SU-DHL-6 (cell line): Measurements from ENCODE around the gene CTBP1.

Experiments
- H2AFZ ChIP-seq: fragments of 200-600 bp; sonication (generic); 2 replicates; pipeline ENCODE4 v1.6.1; 2014; ENCODE audit warnings: low read depth, mild to moderate bottlenecking, moderate library complexity, mixed read lengths, antibody characterized with exemption, low read length; ENCODE audit not compliant: severe bottlenecking
- H3F3A ChIP-seq: fragments of 200-600 bp; shearing (Covaris generic); 2 replicates; pipeline ENCODE4 v1.6.0; 2016; ENCODE audit warnings: antibody characterized with exemption, mild to moderate bottlenecking; ENCODE audit not compliant: insufficient read depth
- H3K27ac ChIP-seq: fragments of 200-600 bp; sonication (generic); 2 replicates; pipeline ENCODE4 v1.5.1; 2016; ENCODE audit warnings: low read depth, mild to moderate bottlenecking, low read length, moderate library complexity, mixed read lengths
- H3K27me3 ChIP-seq: fragments of 200-600 bp; sonication (generic), shearing (Covaris generic); 2 replicates; pipeline ENCODE4 v1.6.0; 2014; ENCODE audit warnings: mild to moderate bottlenecking, low read length
- H3K36me3 ChIP-seq: fragments of 200-600 bp; sonication (generic); 2 replicates; pipeline ENCODE4 v1.6.1; 2014; ENCODE audit warnings: mild to moderate bottlenecking, low read length, mixed read lengths
- H3K4me2 ChIP-seq: fragments of 300-600, 200-600 bp; shearing (Covaris generic), sonication (generic); 2 replicates; pipeline ENCODE4 v1.6.0; 2014; ENCODE audit warnings: low read length, low read depth, mild to moderate bottlenecking; ENCODE audit not compliant: poor library complexity, severe bottlenecking
- H3K4me3 ChIP-seq: fragments of 200-600 bp; sonication (generic); 2 replicates; pipeline ENCODE4 v1.5.1; 2014; ENCODE audit warnings: antibody characterized with exemption, low read length, mild to moderate bottlenecking, mixed read lengths; ENCODE audit not compliant: insufficient read depth, poor library complexity, severe bottlenecking
- H3K79me2 ChIP-seq: fragments of 200-600 bp; sonication (generic); 2 replicates; pipeline ENCODE4 v1.6.1; 2014; ENCODE audit warnings: mild to moderate bottlenecking, low read length, moderate library complexity; ENCODE audit not compliant: insufficient read depth
- H3K9ac ChIP-seq: fragments of 200-600 bp; sonication (generic); 2 replicates; pipeline ENCODE4 v1.7.0; 2014; ENCODE audit warnings: mild to moderate bottlenecking, low read length
- H3K9me2 ChIP-seq: fragments of 200-600 bp; sonication (generic); replicated peaks from 2 replicates; pipeline ENCODE4 v1.6.1; 2014; ENCODE audit warnings: low read length; ENCODE audit not compliant: insufficient read depth
- H3K9me3 ChIP-seq: fragments of 200-600 bp; sonication (generic); 2 replicates; pipeline ENCODE4 v1.6.1; 2014; ENCODE audit warnings: low read length, mixed read lengths; ENCODE audit not compliant: insufficient read depth
- H4K20me1 ChIP-seq: fragments of 200-600 bp; sonication (generic); 2 replicates; pipeline ENCODE4 v1.6.1; 2014; ENCODE audit warnings: low read depth, mild to moderate bottlenecking, antibody characterized with exemption, low read length, moderate library complexity, mixed read lengths
- EZH2phosphoT487 ChIP-seq: fragments of 200-600 bp; sonication (generic), shearing (Covaris generic); conservative IDR thresholded peaks from 2 replicates; pipeline ENCODE4 v1.6.1; 2018; ENCODE audit warnings: mild to moderate bottlenecking, antibody characterized with exemption, low read length, moderate library complexity, mixed read lengths
- TF ChIP-seq, protein P1 (sequence below): fragments of 200-600 bp; sonication (generic); IDR thresholded peaks from one replicate; pipeline ENCODE4 v1.5.1; 2017; ENCODE audit warnings: antibody characterized with exemption, mild to moderate bottlenecking, low read length, moderate library complexity; ENCODE audit not compliant: insufficient read depth, poor library complexity, severe bottlenecking

The CTBP1 gene

DNA sequence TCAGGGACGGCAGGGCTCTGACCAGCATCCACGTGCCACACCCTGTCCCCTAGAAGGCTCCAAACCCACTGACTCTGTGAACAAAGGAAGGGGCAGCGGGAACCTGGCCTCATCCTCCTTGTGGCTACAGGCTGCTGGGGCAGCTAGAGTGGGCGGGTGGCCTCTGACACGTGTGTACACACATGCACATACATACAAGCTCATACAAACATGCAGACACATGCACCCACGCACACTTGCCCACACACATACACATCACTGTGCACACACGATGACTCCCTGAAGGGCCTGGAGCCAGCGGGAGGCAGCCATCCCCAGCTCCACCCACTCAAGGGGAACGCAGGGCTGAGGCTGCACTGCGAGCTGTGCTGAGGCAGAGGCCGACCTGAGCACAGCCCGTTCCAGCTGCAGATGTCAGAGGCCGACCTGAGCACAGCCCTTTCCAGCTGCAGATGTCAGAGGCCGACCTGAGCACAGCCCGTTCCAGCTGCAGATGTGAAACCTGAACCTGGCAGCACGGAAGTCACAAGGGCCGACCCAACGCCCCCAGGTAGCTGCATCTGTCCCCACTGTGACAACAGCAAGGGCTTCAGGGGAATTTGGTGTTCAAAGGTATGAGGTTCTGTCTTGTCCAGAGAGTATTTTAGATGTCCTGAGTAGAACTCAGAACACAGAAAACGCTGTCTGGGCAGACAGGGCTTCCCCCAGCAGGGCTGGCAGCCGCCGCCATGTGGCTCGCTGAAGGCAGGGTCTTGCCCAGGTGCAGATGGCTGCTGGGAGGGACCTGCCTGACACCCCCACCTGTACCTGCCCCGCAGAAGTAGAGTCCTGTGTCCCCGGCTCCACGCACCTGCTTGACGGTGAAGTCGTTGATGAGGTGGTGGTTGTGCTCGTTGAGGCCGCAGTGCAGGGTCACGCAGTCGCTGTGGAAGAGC is 33.5 kb downstream of the CTBP1 start:
- no peak for TF ChIP-seq EZH2phosphoT487
- TF ChIP-seq, protein P1, sequence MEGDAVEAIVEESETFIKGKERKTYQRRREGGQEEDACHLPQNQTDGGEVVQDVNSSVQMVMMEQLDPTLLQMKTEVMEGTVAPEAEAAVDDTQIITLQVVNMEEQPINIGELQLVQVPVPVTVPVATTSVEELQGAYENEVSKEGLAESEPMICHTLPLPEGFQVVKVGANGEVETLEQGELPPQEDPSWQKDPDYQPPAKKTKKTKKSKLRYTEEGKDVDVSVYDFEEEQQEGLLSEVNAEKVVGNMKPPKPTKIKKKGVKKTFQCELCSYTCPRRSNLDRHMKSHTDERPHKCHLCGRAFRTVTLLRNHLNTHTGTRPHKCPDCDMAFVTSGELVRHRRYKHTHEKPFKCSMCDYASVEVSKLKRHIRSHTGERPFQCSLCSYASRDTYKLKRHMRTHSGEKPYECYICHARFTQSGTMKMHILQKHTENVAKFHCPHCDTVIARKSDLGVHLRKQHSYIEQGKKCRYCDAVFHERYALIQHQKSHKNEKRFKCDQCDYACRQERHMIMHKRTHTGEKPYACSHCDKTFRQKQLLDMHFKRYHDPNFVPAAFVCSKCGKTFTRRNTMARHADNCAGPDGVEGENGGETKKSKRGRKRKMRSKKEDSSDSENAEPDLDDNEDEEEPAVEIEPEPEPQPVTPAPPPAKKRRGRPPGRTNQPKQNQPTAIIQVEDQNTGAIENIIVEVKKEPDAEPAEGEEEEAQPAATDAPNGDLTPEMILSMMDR: no peak
- H3K27me3 ChIP-seq: no peaks in the 10 kb centered on the region
- H3K36me3 ChIP-seq: no peaks in the 10 kb centered on the region

DNA sequence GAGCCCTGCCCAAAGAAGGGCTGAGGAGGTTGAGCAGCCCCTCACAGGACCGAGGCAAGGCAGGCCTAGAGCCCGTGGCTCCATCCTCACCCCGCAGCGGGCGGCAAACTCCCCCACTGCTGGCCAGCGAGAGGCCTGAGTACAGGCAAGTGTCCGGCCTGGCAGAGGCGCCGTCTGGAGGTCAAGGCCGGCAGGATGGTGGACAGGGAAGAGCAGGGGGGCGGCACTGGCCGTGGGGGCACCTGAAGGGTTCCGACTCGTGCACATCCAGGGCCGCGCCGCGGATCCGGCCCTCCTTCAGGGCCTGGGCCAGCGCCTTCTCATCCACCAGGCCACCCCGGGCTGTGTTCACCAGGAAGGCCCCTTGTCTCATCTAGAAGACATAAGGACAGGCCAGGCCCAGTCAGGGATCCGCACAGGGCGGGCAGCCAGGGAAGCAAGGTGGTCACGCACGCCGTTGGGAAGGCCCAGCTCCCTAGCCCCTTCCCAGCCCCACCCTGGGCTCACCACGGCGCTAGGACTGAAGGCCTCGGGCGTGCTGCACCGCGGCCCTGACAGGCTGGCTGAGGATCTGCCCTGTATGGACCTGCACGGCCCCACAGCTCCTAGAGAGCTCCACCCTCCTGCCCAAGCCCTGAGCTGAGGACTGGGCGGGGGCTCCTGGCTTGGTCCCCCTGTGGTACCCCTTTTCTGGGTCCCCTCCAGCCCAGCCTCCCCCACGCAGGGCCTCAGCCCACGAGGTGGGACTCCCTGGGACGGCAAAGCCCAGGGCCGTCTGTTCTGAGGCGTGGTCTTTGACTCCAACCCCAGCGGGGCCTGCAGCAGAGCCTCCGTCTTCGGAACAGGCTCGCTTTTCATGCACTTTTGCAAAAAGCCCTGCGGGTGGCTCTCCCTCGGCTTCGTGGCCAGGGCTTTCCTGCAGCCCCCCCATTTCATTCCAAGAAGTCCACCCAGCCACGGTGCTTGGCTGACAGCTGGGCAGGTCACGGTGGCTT is 34.5 kb downstream of the CTBP1 start:
- Histone ChIP-seq H2AFZ (no peak overlapping the region), H3K36me3 (no peaks in the 10 kb centered on the region), H3F3A (peaks cover 35% of the 10 kb centered on the region), H3K4me3 (no peak overlapping the region), H3K9me3 (no peaks in the 10 kb centered on the region), H4K20me1 (no peaks in the 10 kb centered on the region), H3K27ac (peak overlapping the region; percentile 100), H3K79me2 (peaks cover 18% of the 10 kb centered on the region; the same call in 1 of the 2 replicates), H3K9me2 (no peaks in the 10 kb centered on the region), H3K4me2 (peak overlapping the region; percentile 41), H3K27me3 (no peaks in the 10 kb centered on the region), H3K9ac (peak overlapping the region; percentile 27; the same call in 1 of the 2 replicates)
- TF ChIP-seq, protein P1: no peak
- no peak for TF ChIP-seq EZH2phosphoT487

More for the DNA sequence above, 33.5 kb downstream of the CTBP1 start:
- no peaks in the 10 kb centered on the region for H3K9me3 ChIP-seq
- H3K4me2 ChIP-seq: peak overlapping the region; percentile 98
- peaks cover 18% of the 10 kb centered on the region; the same call in 1 of the 2 replicates for H3K79me2 ChIP-seq
- no peak overlapping the region for H2AFZ ChIP-seq
- peak overlapping the region; percentile 100 for H3K27ac ChIP-seq
- H4K20me1 ChIP-seq: no peaks in the 10 kb centered on the region
- H3K9ac ChIP-seq: peak overlapping the region; percentile 52
- peaks cover 45% of the 10 kb centered on the region for H3F3A ChIP-seq
- no peaks in the 10 kb centered on the region for H3K9me2 ChIP-seq
- no peak overlapping the region for H3K4me3 ChIP-seq

DNA sequence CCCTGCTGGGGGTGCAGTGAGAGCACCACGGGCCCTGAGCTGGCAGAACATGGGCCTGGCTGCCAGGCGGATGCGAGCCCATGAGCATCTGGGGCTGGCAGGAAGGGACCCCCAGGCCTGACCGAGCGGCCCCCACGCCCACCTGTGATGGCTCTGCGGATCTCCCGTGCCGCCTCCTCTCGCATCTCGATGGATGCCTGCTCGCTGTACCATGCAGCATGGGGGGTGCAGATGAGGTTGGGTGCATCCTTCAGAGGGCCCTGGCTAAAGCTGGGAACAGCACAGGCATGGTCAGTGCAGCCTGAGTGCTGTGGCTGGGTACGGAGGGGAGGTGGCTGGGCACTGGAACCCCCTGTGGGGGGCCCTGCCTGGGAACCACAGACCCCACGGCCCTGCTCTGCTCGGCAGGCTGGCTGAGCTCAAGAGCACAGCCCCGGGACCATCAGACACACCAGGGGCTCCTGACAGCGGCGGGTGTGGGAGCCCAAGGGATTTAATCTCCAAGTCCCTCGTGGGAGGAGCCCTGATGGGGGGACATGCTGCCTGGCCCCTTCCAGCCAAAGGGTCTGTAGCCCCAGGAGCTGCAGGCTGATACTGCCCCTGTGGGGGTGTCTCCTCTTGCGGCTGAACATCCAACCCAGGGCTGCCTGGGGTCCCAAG is 35.5 kb downstream of the CTBP1 start:
- Histone ChIP-seq H3K79me2 (peaks cover 18% of the 10 kb centered on the region; the same call in 1 of the 2 replicates), H3K36me3 (no peaks in the 10 kb centered on the region), H3K9me2 (no peaks in the 10 kb centered on the region), H3K27me3 (no peaks in the 10 kb centered on the region), H3K9ac (no peak overlapping the region), H3K9me3 (no peaks in the 10 kb centered on the region), H3K27ac (no peak overlapping the region), H3K4me2 (no peak overlapping the region), H3F3A (peaks cover 25% of the 10 kb centered on the region), H3K4me3 (no peak overlapping the region), H4K20me1 (no peaks in the 10 kb centered on the region), H2AFZ (no peak overlapping the region)
- TF ChIP-seq, protein P1: no peak
- no peak for TF ChIP-seq EZH2phosphoT487
